ENCODE measurements around the gene C4orf46.
"Not testable (repeated sequence)": the region's sequence is repeated elsewhere in the genome, so short reads cannot be mapped to it uniquely, and the experiment has no call there.

The C4orf46 gene

GRCh38 chr4:158671665-158671914 lies at the start of gene C4orf46:
TSS of gene C4orf46 (minus strand) at chr4:158671887. CDS start at chr4:158671801, 86 bp downstream.
- DNase-seq (ENCODE audit: low read depth in 3 of 3, low spot score in 1 of 3) = no peak

GRCh38 chr4:158715802-158716201 lies 44.1 kb upstream of the C4orf46 start:
- DNase-seq (ENCODE audit: low read depth in 3 of 3, low spot score in 1 of 3) = no peak

- no peak for DNase-seq (ENCODE audit: low read depth in 3 of 3, low spot score in 1 of 3)
These were observed 43.2 kb upstream of the C4orf46 start for GRCh38 chr4:158714937-158715336.

- DNase-seq (ENCODE audit: low read depth in 3 of 3, low spot score in 1 of 3) = not testable (repeated sequence)
These were observed 40.9 kb upstream of the C4orf46 start for GRCh38 chr4:158712622-158713021.

GRCh38 chr4:158710814-158711213 lies 39.1 kb upstream of the C4orf46 start:
- DNase-seq (ENCODE audit: low read depth in 3 of 3, low spot score in 1 of 3) = no peak

- DNase-seq (ENCODE audit: low read depth in 3 of 3, low spot score in 1 of 3) = no peak
These were observed 32.6 kb upstream of the C4orf46 start for GRCh38 chr4:158704274-158704673.

- no peak for DNase-seq (ENCODE audit: low read depth in 3 of 3, low spot score in 1 of 3)
These were observed 17.1 kb upstream of the C4orf46 start for GRCh38 chr4:158688813-158689212.

GRCh38 chr4:158682066-158682465 lies 10.4 kb upstream of the C4orf46 start:
- no peak for DNase-seq (ENCODE audit: low read depth in 3 of 3, low spot score in 1 of 3)

GRCh38 chr4:158681629-158682028 lies 9.9 kb upstream of the C4orf46 start:
- no peak for DNase-seq (ENCODE audit: low read depth in 3 of 3, low spot score in 1 of 3)

- DNase-seq (ENCODE audit: low read depth in 3 of 3, low spot score in 1 of 3) = no peak
These were observed 7.1 kb upstream of the C4orf46 start for GRCh38 chr4:158678767-158679166.

GRCh38 chr4:158676076-158676475 lies 4.4 kb upstream of the C4orf46 start:
- DNase-seq (ENCODE audit: low read depth in 3 of 3, low spot score in 1 of 3) = no peak

- no peak for DNase-seq (ENCODE audit: low read depth in 3 of 3, low spot score in 1 of 3)
These were observed 1.9 kb upstream of the C4orf46 start for GRCh38 chr4:158673633-158674032.

- peak; percentile 92 to 97 (median 96) for DNase-seq (ENCODE audit: low read depth in 3 of 3, low spot score in 1 of 3)
These were observed 474 bp upstream of the C4orf46 start, which contains the start of gene ETFDH for GRCh38 chr4:158671915-158672806. TSS of gene ETFDH (plus strand) at chr4:158672296. CDS start at chr4:158672457, 161 bp downstream.

GRCh38 chr4:158670975-158671664 lies 567 bp downstream of the C4orf46 start:
- DNase-seq (ENCODE audit: low read depth in 3 of 3, low spot score in 1 of 3) = peak in 1 of 3 donors; percentile 42

GRCh38 chr4:158669310-158669709 lies 2.4 kb downstream of the C4orf46 start:
- DNase-seq (ENCODE audit: low read depth in 3 of 3, low spot score in 1 of 3) = no peak

- no peak for DNase-seq (ENCODE audit: low read depth in 3 of 3, low spot score in 1 of 3)
These were observed 4.0 kb downstream of the C4orf46 start for GRCh38 chr4:158667651-158668198.

- DNase-seq (ENCODE audit: low read depth in 3 of 3, low spot score in 1 of 3) = no peak
These were observed 4.8 kb downstream of the C4orf46 start for GRCh38 chr4:158666892-158667291.

- no peak for DNase-seq (ENCODE audit: low read depth in 3 of 3, low spot score in 1 of 3)
These were observed 6.9 kb downstream of the C4orf46 start for GRCh38 chr4:158664806-158665205.

GRCh38 chr4:158663707-158664625 lies 7.7 kb downstream of the C4orf46 start:
- not testable (repeated sequence) for DNase-seq (ENCODE audit: low read depth in 3 of 3, low spot score in 1 of 3)

GRCh38 chr4:158663255-158663654 lies 8.4 kb downstream of the C4orf46 start:
- not testable (repeated sequence) for DNase-seq (ENCODE audit: low read depth in 3 of 3, low spot score in 1 of 3)

- no peak for DNase-seq (ENCODE audit: low read depth in 3 of 3, low spot score in 1 of 3)
These were observed 14.4 kb downstream of the C4orf46 start for GRCh38 chr4:158657291-158657690.

Data from stimulated activated CD4-positive, alpha-beta T cell treated with anti-CD3 and anti-CD28 coated beads, TNF-alpha, amount 100 ng/mL, for 1 hour (primary cell).